VCaP (cell line): ENCODE results near the gene CD2AP.

ENCODE experiments used
- H3K27ac ChIP-seq: fragments of 450-650 bp; 2 replicates; pipeline ENCODE4 v1.5.1; 2017
- CTCF ChIP-seq: fragments of 450-650 bp; conservative IDR thresholded peaks from 2 replicates; pipeline ENCODE4 v1.5.1; 2017; ENCODE audit warnings: mild to moderate bottlenecking, moderate library complexity

Gene CD2AP

GRCh38 chr6:47477497-47478232 is at the start of gene CD2AP:
TSS of gene CD2AP (plus strand) at chr6:47477789. CDS start at chr6:47478245, 456 bp downstream.
- peak; percentile 16; the same call in 1 of the 2 replicates for TF ChIP-seq CTCF
- peak within 1 kb of the TSS; percentile 92 for H3K27ac ChIP-seq

- H3K27ac ChIP-seq = no peak overlapping the region
- no peak for TF ChIP-seq CTCF
Observed at GRCh38 chr6:47428288-47428687, 49.3 kb upstream of the CD2AP start.

- TF ChIP-seq CTCF = no peak
- H3K27ac ChIP-seq = no peak overlapping the region
Observed at GRCh38 chr6:47428746-47429664, 48.6 kb upstream of the CD2AP start.

- no peak overlapping the region for H3K27ac ChIP-seq
- TF ChIP-seq CTCF = no peak
Observed at GRCh38 chr6:47434372-47435253, 43.0 kb upstream of the CD2AP start.

GRCh38 chr6:47435254-47435612 is 42.4 kb upstream of the CD2AP start:
- TF ChIP-seq CTCF = no peak
- no peak overlapping the region for H3K27ac ChIP-seq

- no peak overlapping the region for H3K27ac ChIP-seq
Observed at GRCh38 chr6:47437592-47437991, 40.0 kb upstream of the CD2AP start.

More at GRCh38 chr6:47437592-47437991, 40.0 kb upstream of the CD2AP start:
- no peak for TF ChIP-seq CTCF
